Measurements from ENCODE around the gene CD44.

- TF ChIP-seq CTCF (conservative IDR thresholded peaks at IDR 0.05; ENCODE audit: low read depth, low read length) (no peak), EZH2 (IDR thresholded peaks at IDR 0.05; ENCODE audit: borderline replicate concordance, low read depth, low read length, poor library complexity, severe bottlenecking) (no peak)
These were observed 7.1 kb upstream of the CD44 start for GRCh38 chr11:35131886-35132285.

Measured in A673 (cell line).